WTC11 (cell line): ENCODE results near the gene SBK1.
"Not testable (repeated sequence)": the region's sequence is repeated elsewhere in the genome, so short reads cannot be mapped to it uniquely, and the experiment has no call there.

ENCODE experiments used
- CREB1 ChIP-seq: sonication (generic); formaldehyde crosslinking; IDR thresholded peaks from 2 replicates; pipeline ENCODE4 v1.8.0; 2023; ENCODE audit warnings: mild to moderate bottlenecking, missing genetic modification reagents
- FOXK1 ChIP-seq: sonication (generic); formaldehyde crosslinking; IDR thresholded peaks from 2 replicates; pipeline ENCODE4 v1.8.0; 2022; ENCODE audit warnings: mild to moderate bottlenecking, moderate library complexity, missing genetic modification reagents
- NR2C2 ChIP-seq: sonication (generic); formaldehyde crosslinking; IDR thresholded peaks from 2 replicates; pipeline ENCODE4 v1.8.0; 2022; ENCODE audit warnings: mild to moderate bottlenecking, missing genetic modification reagents
- TEAD4 ChIP-seq: sonication (generic); formaldehyde crosslinking; IDR thresholded peaks from 2 replicates; pipeline ENCODE4 v1.8.0; 2022; ENCODE audit warnings: mild to moderate bottlenecking, missing genetic modification reagents
- ZNF121 ChIP-seq: sonication (generic); formaldehyde crosslinking; IDR thresholded peaks from 2 replicates; pipeline ENCODE4 v1.8.0; 2023; ENCODE audit warnings: missing genetic modification reagents
- ZNF232 ChIP-seq: sonication (generic); formaldehyde crosslinking; IDR thresholded peaks from 2 replicates; pipeline ENCODE4 v1.8.0; 2022; ENCODE audit warnings: mild to moderate bottlenecking, missing genetic modification reagents
- TF ChIP-seq, protein P1 (sequence below): fragments of 200-600 bp; IDR thresholded peaks from 2 replicates; pipeline ENCODE4 v1.8.0; 2022; ENCODE audit warnings: antibody characterized with exemption
- TF ChIP-seq, protein P2 (sequence below): sonication (generic); formaldehyde crosslinking; IDR thresholded peaks from 2 replicates; pipeline ENCODE4 v1.8.1; 2023; ENCODE audit warnings: mild to moderate bottlenecking, missing genetic modification reagents, moderate library complexity
- TF ChIP-seq, protein P3 (sequence below): sonication (generic); formaldehyde crosslinking; IDR thresholded peaks from 2 replicates; pipeline ENCODE4 v1.8.0; 2022; ENCODE audit warnings: missing genetic modification reagents
- TF ChIP-seq, protein P4 (sequence below): sonication (generic); formaldehyde crosslinking; conservative IDR thresholded peaks from 2 replicates; pipeline ENCODE4 v1.8.1; 2022; ENCODE audit warnings: mild to moderate bottlenecking, missing genetic modification reagents
- TF ChIP-seq, protein P5 (sequence below): sonication (generic); formaldehyde crosslinking; IDR thresholded peaks from 2 replicates; pipeline ENCODE4 v1.8.1; 2023; ENCODE audit warnings: mild to moderate bottlenecking, moderate library complexity, missing genetic modification reagents
- TF ChIP-seq, protein P6 (sequence below): sonication (generic); formaldehyde crosslinking; IDR thresholded peaks from 2 replicates; pipeline ENCODE4 v1.8.1; 2023; ENCODE audit warnings: mild to moderate bottlenecking, missing genetic modification reagents, borderline replicate concordance

DNA sequence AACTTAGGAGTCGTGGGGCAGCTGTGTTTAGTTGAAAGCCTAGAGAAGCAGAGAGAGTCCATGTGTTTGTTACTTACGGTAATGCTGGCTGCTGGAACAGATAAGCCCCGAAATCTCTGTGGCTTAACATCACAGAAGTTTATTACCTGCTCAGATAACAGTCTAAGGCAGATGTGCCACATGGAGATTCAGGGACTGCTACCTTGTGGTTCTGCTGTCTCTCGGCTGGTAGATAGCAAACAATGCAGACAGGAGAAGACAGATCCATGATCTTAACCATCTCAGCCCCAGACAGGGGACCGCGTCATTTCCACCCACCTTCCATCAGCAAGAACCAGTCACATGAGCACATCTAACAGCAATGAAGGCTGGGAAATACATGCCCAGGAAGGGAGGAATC is 40.3 kb downstream of the SBK1 start:
- not testable (repeated sequence) for TF ChIP-seq ZNF232, FOXK1, TEAD4, CREB1, NR2C2, ZNF121 (CRISPR knock-in tag)
- TF ChIP-seq, protein P1, sequence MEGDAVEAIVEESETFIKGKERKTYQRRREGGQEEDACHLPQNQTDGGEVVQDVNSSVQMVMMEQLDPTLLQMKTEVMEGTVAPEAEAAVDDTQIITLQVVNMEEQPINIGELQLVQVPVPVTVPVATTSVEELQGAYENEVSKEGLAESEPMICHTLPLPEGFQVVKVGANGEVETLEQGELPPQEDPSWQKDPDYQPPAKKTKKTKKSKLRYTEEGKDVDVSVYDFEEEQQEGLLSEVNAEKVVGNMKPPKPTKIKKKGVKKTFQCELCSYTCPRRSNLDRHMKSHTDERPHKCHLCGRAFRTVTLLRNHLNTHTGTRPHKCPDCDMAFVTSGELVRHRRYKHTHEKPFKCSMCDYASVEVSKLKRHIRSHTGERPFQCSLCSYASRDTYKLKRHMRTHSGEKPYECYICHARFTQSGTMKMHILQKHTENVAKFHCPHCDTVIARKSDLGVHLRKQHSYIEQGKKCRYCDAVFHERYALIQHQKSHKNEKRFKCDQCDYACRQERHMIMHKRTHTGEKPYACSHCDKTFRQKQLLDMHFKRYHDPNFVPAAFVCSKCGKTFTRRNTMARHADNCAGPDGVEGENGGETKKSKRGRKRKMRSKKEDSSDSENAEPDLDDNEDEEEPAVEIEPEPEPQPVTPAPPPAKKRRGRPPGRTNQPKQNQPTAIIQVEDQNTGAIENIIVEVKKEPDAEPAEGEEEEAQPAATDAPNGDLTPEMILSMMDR: not testable (repeated sequence)
- TF ChIP-seq, protein P2, sequence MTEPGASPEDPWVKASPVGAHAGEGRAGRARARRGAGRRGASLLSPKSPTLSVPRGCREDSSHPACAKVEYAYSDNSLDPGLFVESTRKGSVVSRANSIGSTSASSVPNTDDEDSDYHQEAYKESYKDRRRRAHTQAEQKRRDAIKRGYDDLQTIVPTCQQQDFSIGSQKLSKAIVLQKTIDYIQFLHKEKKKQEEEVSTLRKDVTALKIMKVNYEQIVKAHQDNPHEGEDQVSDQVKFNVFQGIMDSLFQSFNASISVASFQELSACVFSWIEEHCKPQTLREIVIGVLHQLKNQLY (CRISPR knock-in tag): not testable (repeated sequence)
- TF ChIP-seq, protein P3, sequence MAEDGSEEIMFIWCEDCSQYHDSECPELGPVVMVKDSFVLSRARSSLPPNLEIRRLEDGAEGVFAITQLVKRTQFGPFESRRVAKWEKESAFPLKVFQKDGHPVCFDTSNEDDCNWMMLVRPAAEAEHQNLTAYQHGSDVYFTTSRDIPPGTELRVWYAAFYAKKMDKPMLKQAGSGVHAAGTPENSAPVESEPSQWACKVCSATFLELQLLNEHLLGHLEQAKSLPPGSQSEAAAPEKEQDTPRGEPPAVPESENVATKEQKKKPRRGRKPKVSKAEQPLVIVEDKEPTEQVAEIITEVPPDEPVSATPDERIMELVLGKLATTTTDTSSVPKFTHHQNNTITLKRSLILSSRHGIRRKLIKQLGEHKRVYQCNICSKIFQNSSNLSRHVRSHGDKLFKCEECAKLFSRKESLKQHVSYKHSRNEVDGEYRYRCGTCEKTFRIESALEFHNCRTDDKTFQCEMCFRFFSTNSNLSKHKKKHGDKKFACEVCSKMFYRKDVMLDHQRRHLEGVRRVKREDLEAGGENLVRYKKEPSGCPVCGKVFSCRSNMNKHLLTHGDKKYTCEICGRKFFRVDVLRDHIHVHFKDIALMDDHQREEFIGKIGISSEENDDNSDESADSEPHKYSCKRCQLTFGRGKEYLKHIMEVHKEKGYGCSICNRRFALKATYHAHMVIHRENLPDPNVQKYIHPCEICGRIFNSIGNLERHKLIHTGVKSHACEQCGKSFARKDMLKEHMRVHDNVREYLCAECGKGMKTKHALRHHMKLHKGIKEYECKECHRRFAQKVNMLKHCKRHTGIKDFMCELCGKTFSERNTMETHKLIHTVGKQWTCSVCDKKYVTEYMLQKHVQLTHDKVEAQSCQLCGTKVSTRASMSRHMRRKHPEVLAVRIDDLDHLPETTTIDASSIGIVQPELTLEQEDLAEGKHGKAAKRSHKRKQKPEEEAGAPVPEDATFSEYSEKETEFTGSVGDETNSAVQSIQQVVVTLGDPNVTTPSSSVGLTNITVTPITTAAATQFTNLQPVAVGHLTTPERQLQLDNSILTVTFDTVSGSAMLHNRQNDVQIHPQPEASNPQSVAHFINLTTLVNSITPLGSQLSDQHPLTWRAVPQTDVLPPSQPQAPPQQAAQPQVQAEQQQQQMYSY: not testable (repeated sequence)
- TF ChIP-seq, protein P4, sequence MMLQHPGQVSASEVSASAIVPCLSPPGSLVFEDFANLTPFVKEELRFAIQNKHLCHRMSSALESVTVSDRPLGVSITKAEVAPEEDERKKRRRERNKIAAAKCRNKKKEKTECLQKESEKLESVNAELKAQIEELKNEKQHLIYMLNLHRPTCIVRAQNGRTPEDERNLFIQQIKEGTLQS: not testable (repeated sequence)
- TF ChIP-seq, protein P5, sequence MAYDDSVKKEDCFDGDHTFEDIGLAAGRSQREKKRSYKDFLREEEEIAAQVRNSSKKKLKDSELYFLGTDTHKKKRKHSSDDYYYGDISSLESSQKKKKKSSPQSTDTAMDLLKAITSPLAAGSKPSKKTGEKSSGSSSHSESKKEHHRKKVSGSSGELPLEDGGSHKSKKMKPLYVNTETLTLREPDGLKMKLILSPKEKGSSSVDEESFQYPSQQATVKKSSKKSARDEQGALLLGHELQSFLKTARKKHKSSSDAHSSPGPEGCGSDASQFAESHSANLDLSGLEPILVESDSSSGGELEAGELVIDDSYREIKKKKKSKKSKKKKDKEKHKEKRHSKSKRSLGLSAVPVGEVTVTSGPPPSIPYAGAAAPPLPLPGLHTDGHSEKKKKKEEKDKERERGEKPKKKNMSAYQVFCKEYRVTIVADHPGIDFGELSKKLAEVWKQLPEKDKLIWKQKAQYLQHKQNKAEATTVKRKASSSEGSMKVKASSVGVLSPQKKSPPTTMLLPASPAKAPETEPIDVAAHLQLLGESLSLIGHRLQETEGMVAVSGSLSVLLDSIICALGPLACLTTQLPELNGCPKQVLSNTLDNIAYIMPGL (CRISPR knock-in tag): not testable (repeated sequence)
- TF ChIP-seq, protein P6, sequence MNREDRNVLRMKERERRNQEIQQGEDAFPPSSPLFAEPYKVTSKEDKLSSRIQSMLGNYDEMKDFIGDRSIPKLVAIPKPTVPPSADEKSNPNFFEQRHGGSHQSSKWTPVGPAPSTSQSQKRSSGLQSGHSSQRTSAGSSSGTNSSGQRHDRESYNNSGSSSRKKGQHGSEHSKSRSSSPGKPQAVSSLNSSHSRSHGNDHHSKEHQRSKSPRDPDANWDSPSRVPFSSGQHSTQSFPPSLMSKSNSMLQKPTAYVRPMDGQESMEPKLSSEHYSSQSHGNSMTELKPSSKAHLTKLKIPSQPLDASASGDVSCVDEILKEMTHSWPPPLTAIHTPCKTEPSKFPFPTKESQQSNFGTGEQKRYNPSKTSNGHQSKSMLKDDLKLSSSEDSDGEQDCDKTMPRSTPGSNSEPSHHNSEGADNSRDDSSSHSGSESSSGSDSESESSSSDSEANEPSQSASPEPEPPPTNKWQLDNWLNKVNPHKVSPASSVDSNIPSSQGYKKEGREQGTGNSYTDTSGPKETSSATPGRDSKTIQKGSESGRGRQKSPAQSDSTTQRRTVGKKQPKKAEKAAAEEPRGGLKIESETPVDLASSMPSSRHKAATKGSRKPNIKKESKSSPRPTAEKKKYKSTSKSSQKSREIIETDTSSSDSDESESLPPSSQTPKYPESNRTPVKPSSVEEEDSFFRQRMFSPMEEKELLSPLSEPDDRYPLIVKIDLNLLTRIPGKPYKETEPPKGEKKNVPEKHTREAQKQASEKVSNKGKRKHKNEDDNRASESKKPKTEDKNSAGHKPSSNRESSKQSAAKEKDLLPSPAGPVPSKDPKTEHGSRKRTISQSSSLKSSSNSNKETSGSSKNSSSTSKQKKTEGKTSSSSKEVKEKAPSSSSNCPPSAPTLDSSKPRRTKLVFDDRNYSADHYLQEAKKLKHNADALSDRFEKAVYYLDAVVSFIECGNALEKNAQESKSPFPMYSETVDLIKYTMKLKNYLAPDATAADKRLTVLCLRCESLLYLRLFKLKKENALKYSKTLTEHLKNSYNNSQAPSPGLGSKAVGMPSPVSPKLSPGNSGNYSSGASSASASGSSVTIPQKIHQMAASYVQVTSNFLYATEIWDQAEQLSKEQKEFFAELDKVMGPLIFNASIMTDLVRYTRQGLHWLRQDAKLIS (CRISPR knock-in tag): not testable (repeated sequence)
